DND-41 (cell line): ENCODE results near the gene TUFT1.

Experiments used
- ATAC-seq: fragments of 200-7000 bp; cut with Tn5 transposase; 3 replicates; pipeline ENCODE4 v1.9.1; 2021; ENCODE audit warnings: low read depth; ENCODE audit not compliant: insufficient read depth
- DNase-seq: peaks from one replicate; pipeline ENCODE4 v3.0.0-alpha.2; 2020
- H2AFZ ChIP-seq: 2 replicates; pipeline ENCODE4 v1.6.0; 2012; ENCODE audit warnings: low read depth, low read length
- H3K27ac ChIP-seq: 2 replicates; pipeline ENCODE4 v1.5.1; 2012; ENCODE audit warnings: low read length, inconsistent platforms
- H3K27me3 ChIP-seq: fragments of 200-600 bp; sonication (generic); 2 replicates; pipeline ENCODE4 v1.6.0; 2012; ENCODE audit warnings: low read length, mild to moderate bottlenecking, inconsistent platforms; ENCODE audit not compliant: insufficient read depth, poor library complexity
- H3K36me3 ChIP-seq: 2 replicates; pipeline ENCODE4 v1.5.1; 2012; ENCODE audit warnings: low read length, inconsistent platforms; ENCODE audit not compliant: insufficient read depth
- H3K4me1 ChIP-seq: 2 replicates; pipeline ENCODE4 v1.5.1; 2012; ENCODE audit warnings: mild to moderate bottlenecking, low read length; ENCODE audit not compliant: insufficient read depth
- H3K4me2 ChIP-seq: 2 replicates; pipeline ENCODE4 v1.6.0; 2012; ENCODE audit warnings: mild to moderate bottlenecking, moderate library complexity, low read length, inconsistent platforms; ENCODE audit not compliant: insufficient read depth
- H3K4me3 ChIP-seq, 2 experiments: fragments of 200-600 bp in 1 of 2; shearing (Covaris generic) in 1 of 2; 2 replicates each; pipeline ENCODE4 v1.5.1; 2012 to 2016; ENCODE audit warnings: inconsistent platforms in 2 of 2, low read length in 2 of 2, mild to moderate bottlenecking in 2 of 2, low read depth in 1 of 2, moderate library complexity in 1 of 2
- H3K79me2 ChIP-seq: 2 replicates; pipeline ENCODE4 v1.6.0; 2012; ENCODE audit warnings: low read length, inconsistent platforms; ENCODE audit not compliant: insufficient read depth
- H3K9ac ChIP-seq: 2 replicates; pipeline ENCODE4 v1.6.0; 2012; ENCODE audit warnings: low read depth, mild to moderate bottlenecking, inconsistent platforms, low read length, moderate library complexity
- H3K9me3 ChIP-seq: 2 replicates; pipeline ENCODE4 v1.5.1; 2012; ENCODE audit warnings: low read length, moderate library complexity, mild to moderate bottlenecking, inconsistent platforms; ENCODE audit not compliant: insufficient read depth, severe bottlenecking
- H4K20me1 ChIP-seq: 2 replicates; pipeline ENCODE4 v1.6.0; 2012; ENCODE audit warnings: low read length; ENCODE audit not compliant: insufficient read depth
- CTCF ChIP-seq: IDR thresholded peaks from 2 replicates; pipeline ENCODE4 v1.5.1; 2012; ENCODE audit warnings: borderline replicate concordance, low read length, moderate library complexity, mild to moderate bottlenecking; ENCODE audit not compliant: poor library complexity, severe bottlenecking; ENCODE audit errors: extremely low read depth
- EZH2 ChIP-seq: IDR thresholded peaks from 3 replicates; pipeline ENCODE4 v1.6.1; 2012; ENCODE audit warnings: borderline replicate concordance, low read depth, mild to moderate bottlenecking, moderate library complexity, low read length, inconsistent platforms; ENCODE audit not compliant: severe bottlenecking

Gene TUFT1

GRCh38 chr1:151499930-151500329 is 40.2 kb upstream of the TUFT1 start:
- ATAC-seq = no peak
- TF ChIP-seq CTCF = no peak
- TF ChIP-seq EZH2 = no peak
- no peaks in the 10 kb centered on the region for H3K36me3 ChIP-seq
- no peaks in the 10 kb centered on the region for H3K9me3 ChIP-seq
- no peak overlapping the region for H3K4me3 ChIP-seq
- H3K27ac ChIP-seq = no peak overlapping the region
- H2AFZ ChIP-seq = no peak overlapping the region
- no peaks in the 10 kb centered on the region for H3K79me2 ChIP-seq
- no peaks in the 10 kb centered on the region for H3K4me1 ChIP-seq
- H3K9ac ChIP-seq = no peak overlapping the region
- DNase-seq = no peak
- no peaks in the 10 kb centered on the region for H3K27me3 ChIP-seq
- H4K20me1 ChIP-seq = no peaks in the 10 kb centered on the region
- H3K4me2 ChIP-seq = no peak overlapping the region

GRCh38 chr1:151501474-151501873 is 38.6 kb upstream of the TUFT1 start:
- H2AFZ ChIP-seq = no peak overlapping the region
- H3K27ac ChIP-seq = no peak overlapping the region
- ATAC-seq (no peak), DNase-seq (no peak)
- no peaks in the 10 kb centered on the region for H3K36me3 ChIP-seq
- no peaks in the 10 kb centered on the region for H3K4me1 ChIP-seq
- no peaks in the 10 kb centered on the region for H4K20me1 ChIP-seq
- no peaks in the 10 kb centered on the region for H3K9me3 ChIP-seq
- no peak overlapping the region for H3K9ac ChIP-seq
- H3K27me3 ChIP-seq = no peaks in the 10 kb centered on the region
- TF ChIP-seq EZH2 = no peak
- peak; percentile 33 for TF ChIP-seq CTCF
- no peak overlapping the region for H3K4me2 ChIP-seq
- no peak overlapping the region for H3K4me3 ChIP-seq
- no peaks in the 10 kb centered on the region for H3K79me2 ChIP-seq

GRCh38 chr1:151502035-151502700 is 37.9 kb upstream of the TUFT1 start:
- Histone ChIP-seq H3K27ac (no peak overlapping the region), H3K9ac (no peak overlapping the region), H3K4me3 (no peak overlapping the region), H4K20me1 (no peaks in the 10 kb centered on the region), H3K9me3 (no peaks in the 10 kb centered on the region), H3K4me2 (no peak overlapping the region), H3K4me1 (no peaks in the 10 kb centered on the region), H3K27me3 (no peaks in the 10 kb centered on the region), H3K79me2 (no peaks in the 10 kb centered on the region), H3K36me3 (no peaks in the 10 kb centered on the region), H2AFZ (no peak overlapping the region)
- DNase-seq = no peak
- no peak for ATAC-seq
- no peak for TF ChIP-seq CTCF
- TF ChIP-seq EZH2 = no peak
